Measurements from ENCODE around the gene MATCAP1.

MATCAP1 gene

DNA sequence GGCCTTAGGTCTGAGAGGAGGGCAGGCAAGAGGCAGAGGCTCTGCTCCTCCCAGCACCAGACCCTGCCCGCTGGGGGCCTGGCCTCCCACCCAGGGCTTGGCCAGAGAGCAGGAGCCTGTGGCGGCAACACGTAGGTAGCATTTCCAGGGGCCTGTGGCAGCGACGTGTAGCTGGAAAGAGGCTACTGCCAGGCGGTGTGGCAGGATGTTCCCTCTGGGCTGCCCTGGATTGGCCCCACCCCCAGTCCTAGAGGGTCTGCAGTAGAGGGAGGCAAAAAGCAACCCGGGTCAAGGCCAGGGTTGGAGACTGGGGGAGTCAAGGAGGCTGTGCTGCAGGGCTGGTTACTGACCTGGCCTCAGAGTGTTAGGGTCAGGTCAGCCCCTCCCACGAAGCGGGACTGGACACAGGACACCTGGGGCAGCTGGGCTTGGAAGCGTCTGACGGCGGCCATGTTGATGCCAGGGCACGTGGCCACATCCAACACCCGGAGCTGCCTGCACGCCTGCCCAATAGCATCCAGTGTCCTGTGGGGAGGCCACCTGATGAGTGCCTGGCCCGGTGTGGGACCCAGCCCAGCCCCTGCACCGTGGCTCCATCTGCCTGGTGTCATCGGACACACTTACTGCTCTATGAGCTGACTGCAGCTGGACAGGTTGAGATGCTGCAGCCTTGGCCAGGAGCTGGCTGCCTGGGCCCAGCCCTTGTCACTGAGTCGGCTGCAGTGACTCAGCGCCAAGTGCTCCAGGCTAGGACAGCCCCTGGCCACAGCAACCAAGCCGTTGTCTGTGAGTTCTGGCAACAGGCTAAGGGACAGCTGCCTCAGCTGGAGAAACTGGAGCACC is 23.7 kb upstream of the MATCAP1 start:
- no peak for DNase-seq (ENCODE audit: low spot score)

GRCh38 chr16:67206838-67207248 is 23.1 kb upstream of the MATCAP1 start:
- DNase-seq (ENCODE audit: low spot score), result no peak

GRCh38 chr16:67206129-67206837 is 22.5 kb upstream of the MATCAP1 start:
- no peak for DNase-seq (ENCODE audit: low spot score)

GRCh38 chr16:67204076-67204475 is 20.3 kb upstream of the MATCAP1 start:
- DNase-seq (ENCODE audit: low spot score), result no peak

- DNase-seq (ENCODE audit: low spot score), result no peak
Observed at GRCh38 chr16:67202956-67203493, 19.3 kb upstream of the MATCAP1 start.

- DNase-seq (ENCODE audit: low spot score), result no peak
Observed at GRCh38 chr16:67202426-67202825, 18.7 kb upstream of the MATCAP1 start.

DNA sequence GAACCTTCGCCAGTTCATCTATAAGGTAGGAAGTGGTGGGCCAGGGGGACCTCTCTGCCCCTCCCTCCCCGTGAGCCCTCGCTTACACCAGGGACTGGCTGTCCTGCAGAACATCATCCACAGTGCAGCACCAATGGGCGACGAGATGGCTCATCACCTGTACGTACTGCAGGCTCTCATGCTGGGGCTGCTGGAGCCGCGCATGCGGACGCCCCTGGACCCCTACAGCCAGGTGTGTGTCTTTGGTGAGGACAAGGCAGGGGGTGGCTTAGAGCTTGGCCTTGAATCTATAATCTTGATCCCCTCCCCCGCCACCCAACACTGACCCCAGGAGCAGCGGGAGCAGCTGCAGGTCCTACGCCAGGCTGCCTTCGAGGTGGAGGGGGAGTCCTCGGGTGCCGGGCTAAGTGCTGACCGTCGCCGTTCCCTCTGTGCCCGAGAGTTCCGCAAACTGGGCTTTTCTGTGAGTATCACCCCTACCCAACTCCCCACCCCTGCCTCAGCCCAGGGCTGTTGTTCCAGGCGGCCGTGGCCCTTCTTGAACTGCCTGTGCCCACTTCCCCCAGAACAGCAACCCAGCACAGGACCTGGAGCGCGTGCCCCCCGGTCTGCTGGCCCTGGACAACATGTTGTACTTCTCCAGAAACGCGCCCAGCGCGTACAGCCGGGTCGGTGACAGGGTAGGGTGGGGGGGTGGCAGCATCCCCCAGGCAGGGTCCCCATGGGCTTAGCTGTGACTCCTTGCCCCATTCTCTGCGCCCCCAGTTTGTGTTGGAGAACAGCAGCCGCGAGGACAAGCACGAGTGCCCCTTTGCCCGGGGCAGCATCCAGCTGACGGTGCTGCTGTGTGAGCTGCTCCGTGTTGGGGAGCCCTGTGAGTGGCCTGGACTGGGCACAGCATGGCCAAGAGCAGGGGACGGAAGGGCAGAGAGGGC is 17.9 kb upstream of the MATCAP1 start:
- DNase-seq (ENCODE audit: low spot score), result no peak

DNA sequence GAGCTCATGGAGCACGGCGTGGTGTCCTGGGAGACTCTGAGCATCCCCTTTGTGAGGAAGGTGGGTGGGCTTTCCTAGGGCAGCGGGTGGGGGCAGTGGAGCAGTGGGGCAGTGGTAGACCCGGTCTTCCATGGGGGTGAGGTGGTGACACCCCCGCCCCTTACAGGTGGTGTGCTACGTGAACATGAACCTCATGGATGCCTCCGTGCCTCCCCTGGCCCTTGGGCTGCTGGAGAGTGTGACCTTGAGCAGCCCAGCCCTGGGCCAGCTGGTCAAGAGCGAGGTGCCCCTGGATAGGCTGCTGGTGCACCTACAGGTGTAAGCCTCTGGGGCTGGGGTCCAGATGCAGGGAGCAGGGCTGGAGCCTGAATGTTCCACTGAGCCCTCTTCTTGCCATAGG is 16.7 kb upstream of the MATCAP1 start:
- DNase-seq (ENCODE audit: low spot score), result no peak

DNA sequence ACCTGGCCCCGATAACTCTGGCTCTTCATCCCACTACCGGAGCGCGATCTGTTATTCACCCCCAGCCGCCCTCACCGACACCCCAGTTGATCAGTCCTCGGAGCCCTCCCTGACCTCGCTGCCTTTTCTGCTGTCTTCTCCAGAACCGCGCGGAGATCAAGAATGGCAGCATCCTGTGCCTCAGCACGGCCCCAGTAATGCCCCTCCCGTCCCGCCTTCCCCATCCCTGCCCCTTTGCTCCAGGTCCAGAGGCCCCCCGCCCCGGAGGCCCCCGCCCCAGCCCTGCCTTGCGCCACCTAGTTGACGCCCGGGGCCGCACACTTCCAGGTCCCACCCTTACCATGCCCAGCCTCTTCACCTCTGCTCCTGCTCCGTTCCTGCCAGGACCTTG is 16.0 kb upstream of the MATCAP1 start:
- DNase-seq (ENCODE audit: low spot score), result no peak

DNA sequence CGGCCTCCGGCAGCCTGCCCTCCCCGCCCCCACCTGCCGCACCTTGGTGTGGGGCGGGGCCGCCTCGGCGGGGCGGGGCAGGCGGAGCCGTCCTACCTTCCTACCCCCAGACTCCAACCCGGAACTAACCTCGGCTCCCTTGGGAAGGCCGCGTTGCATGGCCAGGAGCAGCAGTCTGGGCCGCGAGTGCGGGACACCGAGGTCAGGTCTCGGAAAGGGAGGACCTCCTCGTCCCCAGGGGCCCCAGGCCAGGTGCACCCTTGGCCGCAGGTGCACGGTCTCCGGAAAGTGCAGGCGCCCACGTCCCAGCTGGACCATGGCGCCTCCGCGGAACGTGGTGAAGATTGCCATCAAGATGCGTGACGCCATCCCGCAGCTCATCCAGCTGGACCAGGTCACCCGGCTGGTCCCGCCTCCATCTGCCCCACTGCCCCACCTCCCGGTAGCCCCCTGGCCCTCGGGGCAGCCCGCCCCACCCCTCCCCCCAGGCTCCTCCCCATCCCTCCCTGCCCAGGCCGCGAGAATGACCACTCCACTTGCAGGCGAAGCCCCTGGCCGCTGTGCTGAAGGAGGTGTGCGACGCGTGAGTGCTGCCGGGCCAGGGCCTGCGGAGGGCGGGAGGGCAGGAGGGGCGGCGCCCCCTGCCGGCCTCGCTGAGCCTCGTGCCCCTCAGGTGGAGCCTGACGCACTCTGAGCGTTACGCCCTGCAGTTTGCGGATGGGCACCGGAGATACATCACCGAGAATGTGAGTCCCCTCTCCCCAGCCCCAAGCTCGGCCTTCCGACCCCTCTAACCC is 15.4 kb upstream of the MATCAP1 start, which contains the start of gene ELMO3:
ELMO3 (plus strand) TSS at position 121 of the 797 bp plus-strand sequence; CDS start at position 317, 196 bp downstream.
- DNase-seq (ENCODE audit: low spot score), result no peak

DNA sequence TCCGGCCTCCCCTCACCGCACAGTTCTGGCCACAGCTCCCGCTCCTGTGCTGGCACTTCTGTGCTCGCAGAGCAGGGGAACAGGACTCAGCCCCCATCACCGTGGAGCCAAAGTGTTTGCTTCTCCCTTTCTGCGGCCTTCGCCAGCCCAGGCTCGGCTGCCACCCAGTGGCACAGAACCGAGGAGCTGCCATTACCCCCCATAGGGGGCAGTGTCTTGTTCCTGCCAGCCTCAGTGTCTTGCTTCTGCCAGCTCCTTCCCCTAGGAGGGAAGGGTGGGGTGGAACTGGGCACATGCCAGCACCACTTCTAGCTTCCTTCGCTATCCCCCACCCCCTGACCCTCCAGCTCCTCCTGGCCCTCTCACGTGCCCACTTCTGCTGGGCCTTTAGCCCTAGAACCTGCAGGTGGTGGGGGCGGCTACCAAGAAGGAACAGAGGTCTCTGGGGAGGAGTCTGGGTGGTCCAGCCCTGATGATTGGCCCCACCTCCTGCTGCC is 14.5 kb upstream of the MATCAP1 start:
- DNase-seq (ENCODE audit: low spot score), result no peak

GRCh38 chr16:67197704-67198103 is 13.9 kb upstream of the MATCAP1 start:
- DNase-seq (ENCODE audit: low spot score), result no peak

DNA sequence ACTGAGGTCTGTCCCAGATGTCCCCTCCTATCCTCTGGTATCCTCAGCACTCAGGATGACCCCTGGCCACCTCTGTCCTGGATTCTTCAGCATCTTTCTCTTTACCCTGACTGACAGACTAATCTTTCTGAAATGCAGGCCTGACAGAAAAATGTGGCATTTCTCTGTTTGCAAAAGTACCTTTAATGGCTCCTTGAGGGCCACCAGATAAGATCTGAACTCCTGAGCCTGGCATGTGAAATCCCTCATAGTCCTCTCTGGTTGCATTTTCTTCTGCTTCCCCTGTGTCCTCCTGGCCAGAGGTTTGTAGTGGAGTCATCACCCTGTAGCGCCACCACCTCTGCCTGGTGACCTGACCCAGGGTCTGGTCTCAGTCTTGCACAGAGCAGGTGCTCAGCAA is 13.1 kb upstream of the MATCAP1 start:
- no peak for DNase-seq (ENCODE audit: low spot score)

DNA sequence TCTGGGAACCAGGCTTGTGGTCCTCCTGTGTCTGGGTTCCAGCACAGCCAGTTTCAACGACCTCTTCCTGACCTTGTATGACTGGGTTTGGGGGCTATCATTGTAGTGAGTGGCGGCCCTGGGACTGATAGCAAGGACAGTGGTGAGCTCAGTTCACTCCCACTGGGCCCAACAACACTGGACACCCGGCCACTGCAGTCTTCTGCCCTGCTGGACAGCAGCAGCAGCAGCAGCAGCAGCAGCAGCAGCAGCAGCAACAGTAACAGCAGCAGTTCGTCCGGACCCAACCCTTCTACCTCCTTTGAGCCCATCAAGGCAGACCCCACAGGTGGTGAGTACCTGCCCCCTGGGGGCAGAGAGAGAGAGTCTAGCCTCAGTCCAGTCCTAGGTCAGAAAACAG is 11.9 kb upstream of the MATCAP1 start:
- no peak for DNase-seq (ENCODE audit: low spot score)

GRCh38 chr16:67194260-67194659 is 10.5 kb upstream of the MATCAP1 start:
- DNase-seq (ENCODE audit: low spot score), result no peak

DNA sequence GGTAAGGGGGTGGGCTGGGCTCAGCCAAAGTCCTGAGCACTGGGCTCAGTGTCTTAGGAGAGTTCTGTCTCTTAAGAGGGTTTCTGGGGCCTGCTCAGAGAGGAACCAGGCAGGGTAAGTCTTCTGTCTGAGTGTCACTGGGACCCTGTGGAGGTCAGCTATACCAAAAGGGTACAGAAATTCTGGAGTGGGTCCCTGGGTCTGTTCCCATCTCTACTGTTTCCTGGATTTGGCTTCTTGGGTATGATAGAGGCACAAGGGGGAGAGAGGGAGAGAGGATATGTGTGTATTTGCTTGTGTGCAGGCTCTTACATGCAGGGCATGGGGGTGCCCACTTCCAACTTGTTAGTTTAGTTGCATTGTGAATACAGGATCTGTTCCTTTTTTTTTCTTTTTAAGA is 9.8 kb upstream of the MATCAP1 start:
- DNase-seq (ENCODE audit: low spot score), result no peak

DNA sequence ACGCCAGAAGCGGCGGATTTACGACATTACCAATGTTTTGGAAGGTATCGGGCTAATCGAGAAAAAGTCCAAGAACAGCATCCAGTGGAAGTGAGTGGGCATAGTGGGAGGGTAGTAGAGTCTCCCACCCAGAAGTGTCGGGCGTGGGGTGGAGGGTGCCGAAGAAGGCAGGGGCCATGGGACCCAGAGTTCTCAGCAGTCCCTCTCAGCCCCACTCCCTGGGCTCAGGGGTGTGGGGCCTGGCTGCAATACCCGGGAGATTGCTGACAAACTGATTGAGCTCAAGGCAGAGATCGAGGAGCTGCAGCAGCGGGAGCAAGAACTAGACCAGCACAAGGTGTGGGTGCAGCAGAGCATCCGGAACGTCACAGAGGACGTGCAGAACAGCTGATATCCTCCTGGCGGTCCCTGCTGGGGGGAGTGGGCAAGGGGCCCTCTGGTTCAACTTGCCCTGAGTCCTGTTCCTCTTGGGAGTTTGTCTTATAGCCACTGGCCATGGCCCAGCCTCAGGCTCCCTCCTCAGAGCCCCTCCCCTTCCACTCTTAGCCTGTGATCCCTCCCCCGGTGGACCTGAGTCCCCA is 9.1 kb upstream of the MATCAP1 start:
- no peak for DNase-seq (ENCODE audit: low spot score)

DNA sequence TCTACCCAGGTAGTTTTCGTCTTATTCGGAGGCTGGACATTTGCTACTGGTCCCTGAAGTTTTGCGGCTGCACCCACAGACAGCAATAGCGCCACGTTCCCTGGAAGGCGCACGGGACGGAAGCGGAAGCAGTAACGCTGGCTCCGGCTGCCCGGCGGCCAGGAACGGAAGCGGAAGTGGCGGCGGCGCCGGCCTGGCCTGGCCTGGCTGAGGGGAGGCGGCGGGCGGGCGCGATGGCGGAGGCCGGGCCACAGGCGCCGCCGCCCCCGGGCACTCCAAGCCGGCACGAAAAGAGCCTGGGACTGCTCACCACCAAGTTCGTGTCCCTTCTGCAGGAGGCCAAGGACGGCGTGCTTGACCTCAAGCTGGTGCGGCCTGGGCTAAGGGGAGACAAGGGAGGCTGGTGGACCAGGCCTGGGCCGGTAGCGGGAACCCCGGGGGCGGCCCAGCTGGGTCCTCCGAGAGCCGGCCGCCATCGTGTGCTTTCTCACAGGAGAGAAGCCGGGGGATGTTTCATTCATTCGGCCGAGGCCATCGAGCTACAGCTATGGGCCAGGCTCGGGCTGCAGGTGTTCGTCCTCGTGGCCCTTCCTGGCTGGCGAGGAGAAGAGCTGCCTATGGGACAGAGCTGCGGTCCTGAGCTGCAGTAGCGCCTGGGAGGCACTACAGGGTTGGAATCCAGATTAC is 8.4 kb upstream of the MATCAP1 start, which contains the start of gene E2F4:
E2F4 (plus strand) TSS at position 161 of the 687 bp plus-strand sequence; CDS start at position 234, 73 bp downstream.
- DNase-seq (ENCODE audit: low spot score), result peak; percentile 93

- DNase-seq (ENCODE audit: low spot score), result no peak
Observed at GRCh38 chr16:67191411-67191994, 7.7 kb upstream of the MATCAP1 start.

All from left forelimb (tissue), 1 donor.